ENCODE data around the gene TMEM45B.

DNA sequence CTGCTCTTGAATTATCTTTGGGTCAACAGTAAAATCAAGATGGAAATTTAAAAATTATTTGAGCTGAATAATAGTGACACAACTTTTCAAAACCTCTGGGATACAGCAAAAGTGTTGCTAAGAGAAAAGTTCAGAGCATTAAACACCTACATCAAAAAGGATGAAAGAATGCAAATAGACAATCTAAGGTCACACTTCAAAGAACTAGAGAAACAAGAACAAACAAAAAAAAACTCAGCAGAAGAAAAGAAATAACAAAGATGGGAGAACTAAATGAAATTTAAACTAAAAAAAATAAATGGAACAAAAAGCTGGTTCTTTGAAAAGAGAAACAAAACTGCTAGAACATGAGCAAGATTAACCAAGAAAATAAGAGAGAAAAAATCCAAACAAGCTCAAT, 15.0 kb upstream of the TMEM45B start:
- no peak for TF ChIP-seq POLR2A (IDR thresholded peaks at IDR 0.05)
- TF ChIP-seq, protein P1, sequence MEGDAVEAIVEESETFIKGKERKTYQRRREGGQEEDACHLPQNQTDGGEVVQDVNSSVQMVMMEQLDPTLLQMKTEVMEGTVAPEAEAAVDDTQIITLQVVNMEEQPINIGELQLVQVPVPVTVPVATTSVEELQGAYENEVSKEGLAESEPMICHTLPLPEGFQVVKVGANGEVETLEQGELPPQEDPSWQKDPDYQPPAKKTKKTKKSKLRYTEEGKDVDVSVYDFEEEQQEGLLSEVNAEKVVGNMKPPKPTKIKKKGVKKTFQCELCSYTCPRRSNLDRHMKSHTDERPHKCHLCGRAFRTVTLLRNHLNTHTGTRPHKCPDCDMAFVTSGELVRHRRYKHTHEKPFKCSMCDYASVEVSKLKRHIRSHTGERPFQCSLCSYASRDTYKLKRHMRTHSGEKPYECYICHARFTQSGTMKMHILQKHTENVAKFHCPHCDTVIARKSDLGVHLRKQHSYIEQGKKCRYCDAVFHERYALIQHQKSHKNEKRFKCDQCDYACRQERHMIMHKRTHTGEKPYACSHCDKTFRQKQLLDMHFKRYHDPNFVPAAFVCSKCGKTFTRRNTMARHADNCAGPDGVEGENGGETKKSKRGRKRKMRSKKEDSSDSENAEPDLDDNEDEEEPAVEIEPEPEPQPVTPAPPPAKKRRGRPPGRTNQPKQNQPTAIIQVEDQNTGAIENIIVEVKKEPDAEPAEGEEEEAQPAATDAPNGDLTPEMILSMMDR (IDR thresholded peaks at IDR 0.05), result no peak
